Activated CD4-positive, alpha-beta T cell treated with anti-CD3 and anti-CD28 coated beads, Interleukin-2, amount 10 ng/mL, durations not matched to agents 24 days and 14 days (primary cell): Measurements from ENCODE around the gene RPIA. TPM values are rescaled to one million over a fixed set of nuclear protein-coding genes. Genes with fewer than 3 reads are reported as not detected.
"Not testable (repeated sequence)": the region's sequence is repeated elsewhere in the genome, so short reads cannot be mapped to it uniquely, and the experiment has no call there.

Source experiments
- DNase-seq: peaks from one replicate; pipeline ENCODE4 v3.0.0; 2022
- H3K27ac Mint-ChIP-seq: one replicate; pipeline ENCODE4 v1.8.0; 2022; ENCODE audit warnings: mild to moderate bottlenecking, mixed read lengths
- H3K27me3 Mint-ChIP-seq: one replicate; pipeline ENCODE4 v1.8.0; 2022; ENCODE audit warnings: mixed read lengths
- H3K36me3 Mint-ChIP-seq: one replicate; pipeline ENCODE4 v1.8.0; 2022; ENCODE audit warnings: low read depth, mild to moderate bottlenecking, mixed read lengths
- H3K4me1 Mint-ChIP-seq: one replicate; pipeline ENCODE4 v1.8.0; 2021; ENCODE audit warnings: mixed read lengths
- H3K4me3 Mint-ChIP-seq: one replicate; pipeline ENCODE4 v1.8.0; 2022; ENCODE audit warnings: mild to moderate bottlenecking, moderate library complexity, mixed read lengths
- H3K9me3 Mint-ChIP-seq: one replicate; pipeline ENCODE4 v1.8.0; 2021; ENCODE audit warnings: mixed read lengths
- intact Hi-C: fragments of 100-400 bp; cut with micrococcal nuclease; formaldehyde crosslinking; loops from one replicate; pipeline ENCODE4 v1.15.1; 2023
- total RNA-seq: library from RNA; stranded (reverse); gene quantifications from 2 replicates; pipeline ENCODE4 v1.2.3, GENCODE V29; 2022

The RPIA gene
- total RNA-seq, 1 donor from 2014 or later: 80.6 TPM

DNA sequence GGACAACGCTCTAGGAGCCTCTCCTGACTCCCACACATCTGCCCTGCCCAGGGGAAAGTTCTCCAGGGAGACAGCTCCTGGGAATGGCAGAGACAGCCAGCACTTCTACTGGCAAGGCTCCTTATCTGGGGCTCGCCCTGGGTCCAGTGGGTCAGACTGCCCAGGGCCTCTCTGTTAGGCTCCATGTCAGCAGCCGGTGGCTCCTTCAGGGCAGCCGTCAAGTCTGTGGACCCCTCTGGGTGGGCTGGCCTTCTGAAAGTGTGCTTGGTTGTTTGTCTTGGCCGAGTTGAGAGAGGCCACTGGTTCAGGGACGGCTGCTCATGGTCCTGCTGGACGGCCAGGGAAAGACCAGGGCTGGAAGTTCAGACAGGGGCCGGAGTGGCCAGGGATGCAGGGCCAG is 65.6 kb downstream of the RPIA start:
- H3K36me3 Mint-ChIP-seq: peaks cover 53% of the 10 kb centered on the region
- H3K27ac Mint-ChIP-seq: no peak overlapping the region
- H3K4me1 Mint-ChIP-seq: peaks cover 20% of the 10 kb centered on the region
- no peak for DNase-seq
- peaks cover 19% of the 10 kb centered on the region for H3K9me3 Mint-ChIP-seq
- H3K4me3 Mint-ChIP-seq: no peak overlapping the region
- intact Hi-C loops: no loop called here
- H3K27me3 Mint-ChIP-seq: no peaks in the 10 kb centered on the region

DNA sequence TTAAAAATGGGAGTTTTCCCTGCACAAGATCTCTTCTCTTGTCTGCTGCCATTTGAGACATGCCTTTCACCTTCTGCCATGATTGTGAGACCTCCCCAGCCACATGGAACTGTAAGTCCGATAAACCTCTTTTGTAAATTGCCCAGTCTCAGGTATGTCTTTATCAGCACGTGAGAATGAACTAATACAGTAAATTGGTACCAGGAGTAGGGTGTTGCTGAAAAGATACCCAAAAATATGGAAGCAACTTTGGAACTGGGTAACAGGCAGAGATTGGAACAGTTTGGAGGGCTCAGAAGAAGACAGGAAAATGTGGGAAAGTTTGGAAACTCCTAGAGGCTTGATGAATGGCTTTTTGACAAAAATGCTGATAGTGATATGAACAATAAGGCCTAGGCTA is 67.2 kb downstream of the RPIA start:
- H3K27me3 Mint-ChIP-seq, DNase-seq, intact Hi-C loops, H3K27ac Mint-ChIP-seq, H3K4me3 Mint-ChIP-seq: not testable (repeated sequence)
- Mint-ChIP-seq H3K9me3 (peaks cover 19% of the 10 kb centered on the region), H3K36me3 (peaks cover 37% of the 10 kb centered on the region), H3K4me1 (peaks cover 10% of the 10 kb centered on the region)

DNA sequence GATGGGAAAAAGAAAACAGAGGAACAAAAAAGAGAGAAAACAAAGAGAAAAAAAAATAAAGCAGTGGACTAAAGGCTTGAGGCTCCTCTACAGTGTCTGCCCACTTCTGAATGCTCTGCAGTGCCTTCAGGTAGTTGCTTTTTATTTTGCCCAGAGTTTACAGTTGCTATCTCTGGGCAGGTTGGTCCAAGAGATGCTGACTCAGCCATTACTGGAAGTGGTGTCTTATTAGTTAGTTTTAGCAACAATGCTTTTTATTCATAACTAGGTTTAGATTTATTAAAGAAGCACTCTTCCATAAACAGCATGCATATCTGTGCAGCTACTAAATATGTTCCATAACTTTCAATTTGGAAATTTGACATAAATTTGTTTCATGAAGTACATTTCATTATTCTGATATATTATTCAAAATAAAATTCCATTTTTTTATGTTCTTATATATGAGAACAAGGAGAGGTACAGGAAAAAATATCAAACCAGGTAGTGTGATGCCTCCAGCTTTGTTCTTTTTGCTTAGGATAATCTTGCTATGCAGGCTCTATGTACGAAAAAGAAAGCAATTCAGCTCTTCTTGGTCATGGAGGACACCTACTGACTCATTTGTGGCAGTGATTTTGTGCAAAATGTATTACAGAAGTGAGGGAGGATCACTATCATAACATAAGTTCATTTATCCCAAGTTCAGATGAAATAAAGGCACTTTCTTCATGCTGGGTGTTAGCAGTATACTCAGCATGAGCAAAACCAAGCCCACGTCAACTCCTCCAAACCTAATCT is 69.5 kb downstream of the RPIA start:
- peaks cover 17% of the 10 kb centered on the region for H3K9me3 Mint-ChIP-seq
- H3K36me3 Mint-ChIP-seq: peaks cover 22% of the 10 kb centered on the region
- peaks cover 5% of the 10 kb centered on the region for H3K4me1 Mint-ChIP-seq
- no peak for DNase-seq
- intact Hi-C loops: no loop called here
- H3K27me3 Mint-ChIP-seq: peaks cover 17% of the 10 kb centered on the region
- H3K4me3 Mint-ChIP-seq: no peak overlapping the region
- no peak overlapping the region for H3K27ac Mint-ChIP-seq

DNA sequence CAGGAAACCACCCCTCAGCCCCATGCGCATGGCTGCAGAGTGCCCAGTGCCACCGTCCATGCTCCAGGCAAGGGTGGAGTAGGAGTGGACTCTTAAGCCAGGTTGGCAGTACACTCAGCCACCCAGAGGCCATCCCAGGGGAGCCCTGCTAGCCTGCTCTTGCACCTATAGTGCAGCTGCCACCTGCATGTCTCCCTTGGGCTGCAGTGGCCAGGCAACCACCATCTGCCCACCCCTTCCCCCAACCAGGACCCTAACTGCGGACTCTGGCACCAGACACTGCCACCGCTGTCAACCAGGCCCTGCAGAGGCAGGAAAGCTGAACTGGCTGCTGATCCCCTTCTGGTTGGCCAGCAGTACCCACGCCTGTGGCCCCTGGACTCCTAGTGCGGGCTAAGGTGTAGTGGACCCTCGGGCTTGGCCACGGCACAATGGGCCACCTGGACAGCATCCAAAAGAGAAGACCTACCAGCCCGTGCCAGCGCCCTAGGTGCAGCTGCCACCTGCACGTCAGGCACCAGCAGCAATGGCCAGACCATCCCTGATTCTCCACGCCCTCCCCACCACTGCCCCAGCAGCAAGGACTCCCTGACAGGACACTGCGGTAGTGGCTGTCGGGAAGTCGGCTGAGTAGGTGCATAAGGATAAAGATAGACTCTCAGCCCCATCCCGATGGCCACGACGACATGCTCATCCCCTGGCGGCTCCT is 72.8 kb downstream of the RPIA start:
- H3K4me3 Mint-ChIP-seq: no peak overlapping the region
- intact Hi-C loops: no loop called here
- peaks cover 5% of the 10 kb centered on the region for H3K4me1 Mint-ChIP-seq

GRCh38 chr2:88764850-88765153 is 73.3 kb downstream of the RPIA start:
- no peak overlapping the region for H3K27ac Mint-ChIP-seq
- no peaks in the 10 kb centered on the region for H3K9me3 Mint-ChIP-seq
- DNase-seq: no peak
- H3K27me3 Mint-ChIP-seq: peaks cover 27% of the 10 kb centered on the region
- H3K4me3 Mint-ChIP-seq: no peak overlapping the region
- intact Hi-C loops: loop anchor here (1.0 kb wide), 1 partner anchor 74 kb away; the partner anchor contains the start of gene RPIA
- no peaks in the 10 kb centered on the region for H3K36me3 Mint-ChIP-seq
- peaks cover 5% of the 10 kb centered on the region for H3K4me1 Mint-ChIP-seq

More for the DNA sequence above, 72.8 kb downstream of the RPIA start:
- H3K9me3 Mint-ChIP-seq: no peaks in the 10 kb centered on the region
- DNase-seq: no peak
- H3K27me3 Mint-ChIP-seq: peaks cover 27% of the 10 kb centered on the region
- H3K27ac Mint-ChIP-seq: no peak overlapping the region
- H3K36me3 Mint-ChIP-seq: no peaks in the 10 kb centered on the region

DNA sequence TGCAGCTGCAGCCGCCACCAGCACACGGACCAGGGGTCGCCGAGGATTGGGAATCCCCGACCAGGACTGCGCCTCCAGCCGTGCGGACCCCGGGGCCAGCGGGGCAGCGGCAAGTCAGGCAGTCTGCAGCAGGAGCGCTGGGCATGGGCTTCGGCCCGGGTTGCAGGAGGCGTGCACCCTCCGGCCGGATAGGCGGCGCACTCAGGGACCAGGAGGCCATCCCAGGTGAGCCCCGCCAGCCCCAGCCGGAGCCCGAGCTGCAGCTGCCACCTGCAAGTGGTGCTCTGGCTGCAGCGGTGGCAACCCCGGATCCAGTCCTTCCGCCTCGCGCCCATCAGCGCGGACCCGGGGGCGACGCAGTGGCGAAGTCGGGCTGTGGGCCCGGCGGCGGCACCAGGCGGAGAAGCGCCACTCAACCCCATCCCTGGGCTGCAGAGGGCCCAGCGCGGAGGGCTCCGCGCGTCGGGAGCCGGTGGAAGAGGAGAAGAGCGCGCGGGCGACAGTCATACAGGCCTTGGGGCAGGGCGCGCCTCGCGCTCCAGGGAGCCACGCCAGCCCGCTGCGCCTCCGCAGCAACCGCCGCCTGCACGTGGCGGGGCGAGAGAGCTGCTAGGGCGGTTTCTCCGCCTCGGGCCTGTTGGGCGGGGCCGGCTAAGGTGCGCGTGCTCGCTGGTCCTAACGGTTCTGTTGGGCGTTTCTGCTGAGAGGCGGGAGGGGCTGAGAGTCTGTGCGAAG is 73.8 kb downstream of the RPIA start:
- peak overlapping the region; percentile 39 for H3K27ac Mint-ChIP-seq
- H3K27me3 Mint-ChIP-seq: peaks cover 31% of the 10 kb centered on the region
- H3K4me1 Mint-ChIP-seq: peaks cover 5% of the 10 kb centered on the region
- H3K36me3 Mint-ChIP-seq: no peaks in the 10 kb centered on the region
- H3K9me3 Mint-ChIP-seq: no peaks in the 10 kb centered on the region
- DNase-seq: peak; percentile 85
- peak overlapping the region; percentile 83 for H3K4me3 Mint-ChIP-seq
- intact Hi-C loops: loop anchor here (1.0 kb wide), 1 partner anchor 74 kb away; the partner anchor contains the start of gene RPIA

- intact Hi-C loops: loop anchor here (1.0 kb wide), 1 partner anchor 75 kb away; the partner anchor contains the start of gene RPIA
- not testable (repeated sequence) for DNase-seq
Measured at GRCh38 chr2:88765889-88766481, 74.5 kb downstream of the RPIA start.

DNA sequence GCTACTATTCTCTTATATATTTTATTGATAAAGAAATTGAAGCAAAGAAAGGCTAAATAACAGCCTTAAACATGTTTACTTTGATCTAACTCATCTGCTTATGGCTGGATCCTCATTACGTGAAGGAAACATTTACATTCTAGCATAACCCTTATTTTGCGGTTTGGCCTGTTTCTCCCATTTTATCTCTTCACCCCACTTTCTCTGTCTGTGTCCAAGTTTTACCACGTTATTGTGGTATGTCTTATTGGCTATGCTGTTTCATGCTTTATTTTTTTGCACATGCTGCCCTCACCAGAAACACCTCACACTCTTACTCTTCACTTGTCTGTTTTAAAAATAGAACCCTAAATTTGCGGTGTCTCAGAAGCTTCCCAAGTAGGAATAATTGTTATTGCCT is 78.5 kb downstream of the RPIA start:
- DNase-seq: peak; percentile 5
- peaks cover 24% of the 10 kb centered on the region for H3K27me3 Mint-ChIP-seq
- peaks cover 5% of the 10 kb centered on the region for H3K4me1 Mint-ChIP-seq
- H3K9me3 Mint-ChIP-seq: no peaks in the 10 kb centered on the region
- H3K4me3 Mint-ChIP-seq: no peak overlapping the region
- intact Hi-C loops: no loop called here
- no peak overlapping the region for H3K27ac Mint-ChIP-seq
- no peaks in the 10 kb centered on the region for H3K36me3 Mint-ChIP-seq

More at GRCh38 chr2:88765889-88766481, 74.5 kb downstream of the RPIA start:
- H3K4me1 Mint-ChIP-seq, H3K9me3 Mint-ChIP-seq, H3K36me3 Mint-ChIP-seq: not testable (repeated sequence)
- peak overlapping the region; percentile 83 for H3K4me3 Mint-ChIP-seq
- H3K27me3 Mint-ChIP-seq: peaks cover 32% of the 10 kb centered on the region
- peak overlapping the region; percentile 39 for H3K27ac Mint-ChIP-seq

DNA sequence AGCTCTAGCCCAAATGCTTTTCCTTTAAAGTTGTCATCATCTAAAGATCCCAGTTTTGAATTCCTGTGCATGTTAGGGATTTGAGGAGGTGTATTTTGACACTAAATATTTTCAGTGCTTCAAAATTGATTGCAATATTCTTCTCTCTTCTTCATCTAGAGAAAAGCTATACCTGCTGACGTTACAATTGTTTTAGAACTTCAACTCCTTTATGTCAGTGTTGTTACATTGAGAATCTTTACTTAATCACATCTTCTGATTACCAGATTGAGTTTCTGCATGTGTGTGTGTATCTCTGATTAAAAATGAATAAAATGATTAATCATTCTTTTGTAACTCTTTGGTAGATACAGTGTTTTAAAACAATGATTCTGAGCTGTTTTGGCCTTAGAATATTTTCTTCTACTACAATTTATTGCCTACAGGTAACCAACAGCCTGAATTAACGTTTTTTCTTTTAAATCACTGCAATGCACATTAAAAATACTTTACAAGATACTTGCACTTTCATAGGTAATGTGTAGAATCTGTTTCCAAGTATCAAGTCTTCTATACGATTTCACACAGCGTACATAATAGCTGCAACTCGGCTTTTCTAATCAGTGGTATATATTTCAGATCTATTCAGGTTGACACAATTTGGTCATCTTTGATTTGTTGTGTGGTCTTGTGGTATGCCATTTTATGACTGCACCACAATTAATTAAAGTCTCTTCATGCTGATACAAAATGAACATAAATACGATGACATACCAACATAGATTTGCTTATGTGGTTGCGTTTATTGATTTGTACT is 82.0 kb downstream of the RPIA start:
- H3K27ac Mint-ChIP-seq, intact Hi-C loops, H3K9me3 Mint-ChIP-seq, H3K27me3 Mint-ChIP-seq, H3K36me3 Mint-ChIP-seq, H3K4me1 Mint-ChIP-seq, H3K4me3 Mint-ChIP-seq: not testable (repeated sequence)
- DNase-seq: peak; percentile 8

GRCh38 chr2:88789213-88789612 is 97.7 kb downstream of the RPIA start:
- H3K36me3 Mint-ChIP-seq, H3K27me3 Mint-ChIP-seq, intact Hi-C loops, H3K27ac Mint-ChIP-seq, H3K4me3 Mint-ChIP-seq, H3K9me3 Mint-ChIP-seq, H3K4me1 Mint-ChIP-seq, DNase-seq: not testable (repeated sequence)

- H3K4me1 Mint-ChIP-seq, H3K36me3 Mint-ChIP-seq, intact Hi-C loops, H3K4me3 Mint-ChIP-seq, H3K27me3 Mint-ChIP-seq, H3K9me3 Mint-ChIP-seq, DNase-seq, H3K27ac Mint-ChIP-seq: not testable (repeated sequence)
Measured at GRCh38 chr2:88795932-88796331, 104.5 kb downstream of the RPIA start.

- H3K36me3 Mint-ChIP-seq, DNase-seq, H3K4me1 Mint-ChIP-seq, H3K4me3 Mint-ChIP-seq, intact Hi-C loops, H3K9me3 Mint-ChIP-seq, H3K27ac Mint-ChIP-seq: not testable (repeated sequence)
- peaks cover 11% of the 10 kb centered on the region for H3K27me3 Mint-ChIP-seq
Measured at GRCh38 chr2:88796523-88796922, 105.0 kb downstream of the RPIA start.

DNA sequence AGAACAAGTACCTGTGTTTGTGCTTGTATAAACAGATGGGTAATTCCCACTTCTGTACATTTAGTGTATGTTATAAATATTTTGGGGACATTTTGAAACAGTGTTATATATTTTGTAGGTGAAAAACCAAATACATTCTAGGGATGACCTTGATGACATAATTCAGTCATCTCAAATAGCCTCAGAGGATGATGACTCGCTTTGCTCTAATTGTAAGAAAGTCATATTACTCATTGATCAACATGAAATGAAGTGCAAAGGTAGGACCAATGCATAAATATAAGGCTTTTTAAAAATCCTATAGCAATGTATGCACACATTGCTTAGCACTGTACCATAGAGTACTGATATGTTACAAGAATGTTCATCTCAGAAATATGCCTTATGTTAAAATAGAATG is 105.7 kb downstream of the RPIA start:
- H3K36me3 Mint-ChIP-seq, H3K4me3 Mint-ChIP-seq, DNase-seq, H3K4me1 Mint-ChIP-seq, intact Hi-C loops, H3K9me3 Mint-ChIP-seq, H3K27ac Mint-ChIP-seq: not testable (repeated sequence)
- peaks cover 14% of the 10 kb centered on the region for H3K27me3 Mint-ChIP-seq
